Activated CD4-positive, alpha-beta T cell treated with anti-CD3 and anti-CD28 coated beads, Interleukin-2, amount 50 U/mL, for 1 hour (primary cell): ENCODE measurements around the gene JMY.

Source experiments
- DNase-seq: peaks from one replicate; pipeline ENCODE4 v3.0.0-alpha.2; 2020

The JMY gene, protein sequence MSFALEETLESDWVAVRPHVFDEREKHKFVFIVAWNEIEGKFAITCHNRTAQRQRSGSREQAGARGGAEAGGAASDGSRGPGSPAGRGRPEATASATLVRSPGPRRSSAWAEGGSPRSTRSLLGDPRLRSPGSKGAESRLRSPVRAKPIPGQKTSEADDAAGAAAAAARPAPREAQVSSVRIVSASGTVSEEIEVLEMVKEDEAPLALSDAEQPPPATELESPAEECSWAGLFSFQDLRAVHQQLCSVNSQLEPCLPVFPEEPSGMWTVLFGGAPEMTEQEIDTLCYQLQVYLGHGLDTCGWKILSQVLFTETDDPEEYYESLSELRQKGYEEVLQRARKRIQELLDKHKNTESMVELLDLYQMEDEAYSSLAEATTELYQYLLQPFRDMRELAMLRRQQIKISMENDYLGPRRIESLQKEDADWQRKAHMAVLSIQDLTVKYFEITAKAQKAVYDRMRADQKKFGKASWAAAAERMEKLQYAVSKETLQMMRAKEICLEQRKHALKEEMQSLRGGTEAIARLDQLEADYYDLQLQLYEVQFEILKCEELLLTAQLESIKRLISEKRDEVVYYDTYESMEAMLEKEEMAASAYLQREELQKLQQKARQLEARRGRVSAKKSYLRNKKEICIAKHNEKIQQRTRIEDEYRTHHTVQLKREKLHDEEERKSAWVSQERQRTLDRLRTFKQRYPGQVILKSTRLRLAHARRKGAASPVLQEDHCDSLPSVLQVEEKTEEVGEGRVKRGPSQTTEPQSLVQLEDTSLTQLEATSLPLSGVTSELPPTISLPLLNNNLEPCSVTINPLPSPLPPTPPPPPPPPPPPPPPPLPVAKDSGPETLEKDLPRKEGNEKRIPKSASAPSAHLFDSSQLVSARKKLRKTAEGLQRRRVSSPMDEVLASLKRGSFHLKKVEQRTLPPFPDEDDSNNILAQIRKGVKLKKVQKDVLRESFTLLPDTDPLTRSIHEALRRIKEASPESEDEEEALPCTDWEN

DNA sequence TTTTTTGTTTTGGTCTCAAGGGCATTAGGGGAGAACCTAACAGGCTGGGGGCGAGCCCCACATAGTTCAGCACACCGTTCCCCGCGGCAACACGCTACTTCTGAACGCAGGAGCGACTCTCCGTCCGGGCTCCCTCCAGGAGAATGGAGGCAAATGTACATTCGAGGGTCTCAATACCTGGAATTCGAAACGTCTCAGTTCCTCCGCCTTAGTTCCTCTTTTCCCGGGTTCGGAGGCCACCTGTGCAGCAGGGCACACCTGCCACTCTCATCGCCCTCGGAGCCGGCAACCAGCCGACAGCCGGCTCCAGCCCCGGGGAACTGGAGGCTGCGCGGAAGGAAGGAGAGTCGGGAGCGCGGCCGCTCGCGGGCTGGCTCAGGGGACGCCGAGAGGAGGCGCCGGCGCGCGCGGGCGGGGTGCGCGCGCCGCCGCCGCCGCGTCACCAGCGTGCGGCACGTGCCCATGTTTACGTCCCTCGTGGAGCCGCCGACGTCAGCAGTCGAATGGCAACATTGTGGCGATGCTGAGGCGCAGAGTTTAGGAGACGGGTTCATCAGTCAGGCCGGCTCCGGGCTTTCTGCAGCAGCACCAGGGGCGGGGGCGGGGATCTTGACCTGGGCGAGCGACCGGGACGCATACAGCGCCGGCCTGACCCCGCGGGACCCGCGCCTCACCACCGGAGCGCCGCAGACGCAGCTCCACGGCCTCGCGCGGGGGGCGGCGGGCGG, at the start of gene JMY:
Gene JMY (plus strand): TSS at position 498 of the 728 bp plus-strand sequence. CDS start 520 bp downstream, outside the sequence.
- peak; percentile 82 for DNase-seq

DNA sequence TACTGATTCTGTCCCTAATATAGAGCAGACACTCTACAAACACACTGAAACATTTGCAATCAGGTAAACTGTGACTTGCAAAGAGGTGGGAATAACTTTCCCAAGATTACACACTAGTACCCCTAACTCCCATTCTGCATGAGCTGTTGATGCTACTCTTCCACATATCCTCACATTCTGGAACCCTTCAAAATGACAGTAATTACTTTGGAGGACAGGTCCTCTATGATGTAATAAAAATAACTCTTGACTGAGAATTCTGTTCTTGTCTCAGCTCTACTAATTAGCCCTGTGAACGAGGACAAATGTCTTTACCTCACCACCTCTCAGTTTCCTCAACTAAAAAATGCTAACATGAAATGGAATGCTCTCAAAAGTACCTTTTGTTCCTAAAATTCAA, 49.5 kb upstream of the JMY start:
- DNase-seq = no peak

DNA sequence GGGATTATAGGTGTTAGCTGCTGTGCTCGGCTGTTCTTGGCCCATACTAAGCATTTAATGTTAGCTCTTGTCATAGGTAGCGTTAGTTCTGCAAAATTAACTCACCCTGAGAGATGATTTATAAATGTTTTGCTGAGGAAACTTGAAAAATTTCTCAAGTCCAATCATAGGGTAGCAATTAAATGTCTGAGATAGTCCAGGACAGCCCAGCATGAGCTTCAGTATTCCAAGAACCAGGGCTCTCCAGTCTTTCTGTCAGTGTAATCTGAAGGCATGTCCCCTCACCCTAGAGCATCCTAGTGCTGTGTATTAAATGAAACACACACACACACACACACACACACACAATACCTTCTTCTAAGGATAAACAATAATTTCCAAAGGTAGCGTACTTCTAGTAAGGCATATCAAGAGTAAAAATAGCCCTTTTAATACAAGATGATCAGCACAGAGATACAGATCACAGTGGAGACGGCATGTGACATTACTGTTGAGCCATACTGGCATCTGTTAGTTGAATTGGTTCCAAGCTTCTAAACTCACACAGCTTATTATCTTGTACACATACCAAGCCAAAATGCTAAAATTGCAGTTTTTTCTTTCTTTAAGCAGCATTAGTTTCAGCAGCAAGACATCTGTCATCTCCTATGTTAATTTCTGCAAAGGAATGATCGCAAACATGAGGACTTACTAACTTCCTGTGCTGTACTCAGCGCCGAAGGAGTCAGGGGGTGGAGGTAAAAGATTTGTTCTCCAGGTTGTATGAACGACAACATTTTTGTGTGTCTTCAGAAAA, 46.3 kb upstream of the JMY start:
- DNase-seq = no peak

- DNase-seq = no peak
Measured at GRCh38 chr5:79190235-79190529, 45.7 kb upstream of the JMY start.

DNA sequence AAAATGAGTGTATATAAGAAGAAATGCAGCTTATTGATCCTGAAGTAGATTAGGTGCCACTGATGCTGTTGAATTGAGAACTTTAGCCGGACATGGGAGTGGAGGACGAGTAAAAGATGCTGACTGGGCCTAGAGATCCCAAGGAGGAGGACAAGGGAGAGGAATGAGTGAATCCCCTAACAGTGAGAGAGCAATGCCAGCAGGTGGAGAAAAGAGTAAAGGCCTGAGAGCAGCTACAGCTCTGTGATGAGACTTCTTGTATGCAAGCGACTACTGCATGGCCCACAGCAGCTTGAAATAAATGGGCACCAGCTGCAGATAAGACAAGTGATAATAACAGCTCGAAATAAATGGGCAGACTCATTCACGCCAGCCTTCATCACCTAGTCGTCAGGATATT, 44.5 kb upstream of the JMY start:
- DNase-seq = no peak

DNA sequence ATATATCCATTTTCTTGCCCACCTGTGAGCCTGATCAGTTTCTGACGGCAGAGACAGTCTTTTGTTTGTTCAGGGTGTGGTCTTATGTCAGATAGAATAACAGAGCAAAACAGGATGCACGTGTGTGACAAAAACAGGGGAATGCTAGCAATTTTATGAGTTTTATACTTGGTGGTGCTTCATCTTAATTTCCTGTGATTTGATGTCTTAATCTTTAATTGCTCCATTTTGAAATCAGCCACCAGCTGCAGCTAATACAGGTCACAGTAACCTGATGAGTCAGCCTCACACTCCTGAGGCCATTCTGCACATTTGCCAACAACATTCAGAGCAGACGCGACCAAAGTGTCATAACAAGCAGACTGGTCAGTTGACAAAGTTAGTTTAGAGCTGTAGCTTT, 42.3 kb upstream of the JMY start:
- DNase-seq = no peak

GRCh38 chr5:79200573-79201183, 35.3 kb upstream of the JMY start:
- DNase-seq = no peak

- DNase-seq = no peak
Measured at GRCh38 chr5:79201206-79201605, 34.7 kb upstream of the JMY start.

- no peak for DNase-seq
Measured at GRCh38 chr5:79202076-79202475, 33.9 kb upstream of the JMY start.

DNA sequence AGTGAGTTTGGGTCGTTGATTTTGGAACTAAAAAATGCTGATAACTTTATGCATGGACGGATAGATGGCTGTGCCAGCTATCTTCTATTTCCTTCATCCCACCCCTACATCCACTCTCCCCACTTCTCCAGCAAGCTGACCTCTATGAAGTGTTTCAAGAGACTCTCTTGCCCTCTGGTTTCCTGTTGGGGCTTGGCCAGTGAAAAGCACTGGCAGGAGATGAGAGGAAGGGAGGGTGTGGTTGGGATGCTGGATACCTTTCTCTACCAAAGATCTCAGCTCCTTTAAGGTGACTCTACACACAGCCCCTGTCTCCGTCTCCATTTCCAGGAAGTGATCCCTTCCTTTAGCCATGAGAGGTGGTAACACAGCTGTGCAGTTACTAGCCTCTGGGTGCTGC, 30.0 kb upstream of the JMY start:
- no peak for DNase-seq

GRCh38 chr5:79206541-79206940, 29.4 kb upstream of the JMY start:
- no peak for DNase-seq

DNA sequence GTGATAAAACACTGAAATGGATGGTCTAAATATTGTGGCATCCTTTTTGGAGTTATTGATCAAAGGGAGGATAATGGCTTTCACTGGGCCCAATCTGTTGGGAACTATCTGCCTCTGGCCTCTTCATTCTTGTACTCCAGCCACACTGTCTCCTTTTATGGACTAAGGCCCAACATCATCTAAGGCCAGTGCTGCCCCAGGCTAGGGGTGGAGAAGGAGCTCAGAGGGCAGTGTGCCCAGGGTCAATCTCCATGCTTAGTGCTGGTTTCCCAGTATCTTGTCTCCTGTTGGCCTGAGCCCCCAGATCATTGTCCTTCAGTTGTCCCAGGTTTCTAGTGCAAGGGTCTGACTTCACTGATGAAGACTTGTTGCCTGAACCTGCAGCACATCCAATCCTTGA, 26.4 kb upstream of the JMY start:
- DNase-seq = no peak

- no peak for DNase-seq
Measured at GRCh38 chr5:79224286-79224984, 11.5 kb upstream of the JMY start.

DNA sequence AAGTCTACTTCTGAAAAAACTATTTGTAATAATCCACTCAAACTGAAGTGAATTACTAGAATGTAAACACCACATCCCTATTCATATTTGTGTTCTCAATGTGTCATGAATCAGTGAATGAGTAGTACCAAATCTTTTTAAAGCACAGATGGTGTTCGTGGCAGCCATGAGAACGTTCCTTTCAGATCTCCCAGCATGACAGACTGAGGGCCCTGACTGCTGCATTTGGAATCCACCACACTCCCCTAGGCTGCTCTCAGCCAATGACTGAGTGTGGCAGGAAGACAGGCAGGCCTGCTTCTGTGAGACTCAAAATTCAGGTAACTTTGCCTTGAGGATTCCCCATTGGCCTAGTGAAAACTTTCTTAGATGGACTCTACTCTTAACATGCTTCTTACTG, 10.9 kb upstream of the JMY start:
- no peak for DNase-seq

DNA sequence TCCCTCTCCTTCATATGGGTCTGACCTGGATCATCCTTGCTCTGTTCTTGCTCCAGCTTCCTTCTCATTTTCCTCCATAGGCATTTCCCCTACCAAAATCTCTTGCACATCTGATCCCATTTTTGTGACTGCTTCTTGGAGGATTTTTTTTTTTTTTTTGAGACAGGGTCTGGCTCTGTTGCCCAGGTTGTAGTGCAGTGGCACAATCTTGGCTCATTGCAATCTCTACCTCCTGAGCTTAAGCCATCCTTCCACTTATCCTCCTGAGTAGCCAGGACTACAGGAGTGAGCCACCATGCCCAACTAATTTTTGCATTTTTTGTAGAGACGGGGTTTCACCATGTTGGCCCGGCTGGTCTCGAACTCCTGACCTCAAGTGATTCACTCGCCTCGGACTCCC, 10.5 kb upstream of the JMY start:
- DNase-seq = no peak

GRCh38 chr5:79227484-79228025, 8.4 kb upstream of the JMY start:
- DNase-seq = no peak

DNA sequence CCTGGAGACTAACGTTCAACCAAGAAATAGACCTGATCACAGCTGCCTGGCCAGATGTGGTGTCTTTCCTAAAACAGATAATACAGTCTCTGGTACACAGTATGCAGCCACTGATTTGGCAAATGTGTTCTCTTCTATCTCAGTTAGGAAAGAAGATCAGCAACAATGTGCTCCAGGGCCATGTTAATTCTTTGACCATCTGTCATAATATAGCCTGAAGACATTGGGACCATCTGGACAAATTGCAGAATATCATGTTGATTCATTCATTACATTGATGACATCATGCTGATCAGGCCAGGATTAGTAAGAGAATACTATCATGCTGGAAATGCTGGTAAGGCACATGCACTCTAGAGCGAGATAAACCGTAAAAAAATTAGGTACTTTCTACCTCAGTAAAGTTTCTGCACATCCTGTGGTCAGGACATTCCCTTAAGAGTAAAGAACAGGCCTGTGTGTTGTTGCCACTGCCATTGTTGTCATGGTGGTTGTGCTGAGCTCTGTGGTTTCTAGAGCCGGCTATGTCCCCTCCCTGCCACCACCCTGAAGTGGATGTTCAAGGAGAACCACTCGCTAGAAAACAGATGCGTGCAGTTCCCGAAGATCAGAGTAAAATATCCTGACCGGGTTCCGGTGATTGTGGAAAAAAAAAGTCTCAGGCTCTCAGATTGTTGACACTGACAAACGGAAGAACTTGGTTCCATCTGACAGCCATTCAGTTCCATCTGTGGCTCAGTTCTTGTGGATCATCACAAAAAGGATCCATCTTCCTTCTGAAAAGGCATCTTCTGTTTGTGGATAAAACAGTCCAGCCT, 6.4 kb upstream of the JMY start:
- peak; percentile 4 for DNase-seq

DNA sequence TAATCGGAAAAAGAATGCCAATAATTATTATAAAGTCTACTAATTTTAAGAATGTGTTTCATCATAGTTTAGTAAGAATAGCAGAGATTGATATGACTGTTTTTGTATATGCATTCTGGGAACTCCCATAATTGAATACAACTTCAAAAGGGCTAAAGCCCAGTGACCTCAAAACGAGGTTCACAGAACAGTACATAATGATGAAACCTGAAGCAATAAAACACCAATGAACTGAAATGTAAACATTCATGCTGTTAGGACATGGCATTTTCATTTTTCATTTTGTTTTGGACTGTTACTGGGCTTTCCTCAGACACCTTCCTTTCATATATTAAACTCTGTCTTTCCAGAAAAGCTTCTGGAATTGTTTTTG, 684 bp upstream of the JMY start:
- DNase-seq = no peak

DNA sequence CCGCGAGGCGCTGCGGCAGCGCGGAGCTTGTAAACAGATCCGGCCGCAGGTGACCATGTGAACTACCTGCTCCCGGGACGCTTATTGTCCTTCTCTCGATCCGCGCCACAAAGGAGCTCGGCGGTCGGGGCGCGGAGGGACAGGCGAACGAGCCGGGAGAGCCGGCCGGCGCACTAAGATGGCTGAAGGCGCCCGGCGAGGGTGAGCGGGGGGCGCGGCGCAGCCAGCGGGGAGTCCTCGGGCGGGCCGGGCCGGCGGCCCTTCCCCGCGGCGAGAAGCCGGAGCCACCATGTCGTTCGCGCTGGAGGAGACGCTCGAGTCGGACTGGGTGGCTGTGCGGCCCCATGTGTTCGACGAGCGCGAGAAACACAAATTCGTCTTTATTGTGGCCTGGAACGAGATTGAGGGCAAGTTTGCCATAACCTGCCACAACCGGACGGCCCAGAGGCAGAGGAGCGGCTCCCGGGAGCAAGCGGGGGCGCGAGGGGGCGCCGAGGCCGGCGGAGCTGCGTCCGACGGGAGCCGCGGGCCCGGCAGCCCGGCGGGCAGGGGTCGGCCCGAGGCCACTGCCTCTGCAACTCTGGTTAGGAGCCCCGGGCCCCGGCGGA, 535 bp downstream of the JMY start:
- DNase-seq = peak; percentile 13
